Measurements from ENCODE around the gene EDC3.

- no peak for TF ChIP-seq CTCF (IDR thresholded peaks at IDR 0.05; ENCODE audit: low read depth, low read length)
- TF ChIP-seq EZH2phosphoT487 (IDR thresholded peaks at IDR 0.05; ENCODE audit: low read depth): no peak
Observed at GRCh38 chr15:74612677-74613076, 83.1 kb downstream of the EDC3 start.

All from OCI-LY3 (cell line).